H1 (cell line): ENCODE measurements around the gene NID2. TPM values are rescaled to one million over a fixed set of nuclear protein-coding genes. Genes with fewer than 3 reads are reported as not detected.

ENCODE experiments used
- CTCF ChIA-PET: fragments of 300-600 bp; sonication (Branson Sonifier 250); formaldehyde crosslinking; loops from one replicate; lab custom pipeline; 2021; ENCODE audit not compliant: partially characterized antibody; lab: Charles Lee
- POLR2A ChIA-PET: fragments of 300-600 bp; sonication (Branson Sonifier 250); formaldehyde crosslinking; loops from one replicate; lab custom pipeline; 2021; ENCODE audit warnings: inconsistent platforms; ENCODE audit not compliant: partially characterized antibody; lab: Charles Lee
- DNase-seq, 2 experiments: peaks; one replicate each; pipeline versions ENCODE4 v3.0.0 to v3.0.0-alpha.2; 2010 to 2022; ENCODE audit warnings: low spot score in 2 of 2, low read depth in 1 of 2, mixed read lengths in 1 of 2
- FAIRE-seq: peaks from 2 replicates; lab custom pipeline; 2011; peaks lifted over from hg19 to GRCh38; lab: Jason Lieb, UNC
- H2AFZ ChIP-seq: 2 replicates; pipeline ENCODE4 v1.8.1; 2012; ENCODE audit warnings: low read length, inconsistent platforms
- H2AK5ac ChIP-seq: 2 replicates; pipeline ENCODE4 v1.6.1; 2013; ENCODE audit warnings: low read depth, low read length
- H2BK120ac ChIP-seq: replicated peaks from 2 replicates; pipeline ENCODE3; 2013; ENCODE audit warnings: low read depth, low read length, inconsistent platforms
- H2BK12ac ChIP-seq: 2 replicates; pipeline ENCODE4 v1.6.1; 2013; ENCODE audit warnings: low read depth, low read length
- H2BK15ac ChIP-seq: 2 replicates; pipeline ENCODE4 v1.6.1; 2013; ENCODE audit warnings: low read length
- H2BK20ac ChIP-seq: 2 replicates; pipeline ENCODE4 v1.6.1; 2013; ENCODE audit warnings: low read length
- H2BK5ac ChIP-seq: 2 replicates; pipeline ENCODE4 v1.6.1; 2013; ENCODE audit warnings: low read depth, low read length
- H3K14ac ChIP-seq: 2 replicates; pipeline ENCODE4 v1.6.1; 2013; ENCODE audit warnings: inconsistent platforms; ENCODE audit not compliant: insufficient read length
- H3K18ac ChIP-seq: 2 replicates; pipeline ENCODE4 v1.6.1; 2013; ENCODE audit warnings: low read length; ENCODE audit errors: extremely low read depth
- H3K23ac ChIP-seq: 2 replicates; pipeline ENCODE4 v1.6.1; 2013; ENCODE audit warnings: inconsistent platforms; ENCODE audit not compliant: insufficient read length
- H3K23me2 ChIP-seq: 2 replicates; pipeline ENCODE4 v1.6.1; 2013; ENCODE audit warnings: low read depth, low read length
- H3K27ac ChIP-seq: 2 replicates; pipeline ENCODE4 v1.6.1; 2011; ENCODE audit warnings: low read depth, low read length, inconsistent platforms
- H3K27me3 ChIP-seq, 4 experiments: replicated peaks in 1 of 4; 1 replicate in 1 of 4; 2 replicates in 3 of 4; pipeline versions ENCODE4 v1.6.1 to v1.8.1; 2011 to 2013; ENCODE audit warnings: low read length in 3 of 4, mild to moderate bottlenecking in 3 of 4, inconsistent platforms in 2 of 4, mixed read lengths in 2 of 4, moderate library complexity in 1 of 4; ENCODE audit not compliant: control insufficient read depth in 3 of 4, insufficient read depth in 3 of 4; ENCODE audit errors: extremely low read depth in 1 of 4
- H3K36me3 ChIP-seq, 4 experiments: 2 replicates each; pipeline versions ENCODE4 v1.6.1 to v1.8.1; 2011 to 2013; ENCODE audit warnings: mild to moderate bottlenecking in 4 of 4, low read length in 3 of 4, moderate library complexity in 2 of 4, control low read depth in 1 of 4, inconsistent platforms in 1 of 4; ENCODE audit not compliant: insufficient read depth in 4 of 4, control insufficient read depth in 2 of 4
- H3K4ac ChIP-seq: replicated peaks from 2 replicates; pipeline ENCODE3; 2013; ENCODE audit warnings: low read length, low read depth, mixed read lengths, inconsistent platforms; ENCODE audit not compliant: insufficient read length
- H3K4me1 ChIP-seq, 4 experiments: replicated peaks in 1 of 4; 1 replicate in 1 of 4; 2 replicates in 3 of 4; pipeline versions ENCODE4 v1.6.1 to v1.8.1; 2011 to 2013; ENCODE audit warnings: low read length in 3 of 4, inconsistent platforms in 2 of 4, mixed read lengths in 1 of 4; ENCODE audit not compliant: insufficient read depth in 4 of 4, control insufficient read depth in 3 of 4
- H3K4me2 ChIP-seq, 2 experiments: 2 replicates each; pipeline versions ENCODE4 v1.6.1 to v1.8.1; 2011 to 2013; ENCODE audit warnings: low read depth in 2 of 2, low read length in 2 of 2, control low read depth in 1 of 2, inconsistent platforms in 1 of 2, mild to moderate bottlenecking in 1 of 2; ENCODE audit not compliant: insufficient read depth in 1 of 2
- H3K4me3 ChIP-seq, 4 experiments: fragments of 200-600, 300-600 bp in 1 of 4; sonication (generic), shearing (Covaris generic), sonication (Bioruptor Twin) in 1 of 4; 2 replicates each; pipeline versions ENCODE4 v1.5.1 to v1.8.1; 2011 to 2016; ENCODE audit warnings: low read length in 4 of 4, low read depth in 3 of 4, control low read depth in 2 of 4, inconsistent platforms in 2 of 4, mild to moderate bottlenecking in 2 of 4, mixed read lengths in 1 of 4, moderate library complexity in 1 of 4; ENCODE audit not compliant: insufficient read depth in 2 of 4; ENCODE audit errors: extremely low read depth in 1 of 4
- H3K56ac ChIP-seq: replicated peaks from 2 replicates; pipeline ENCODE3; 2013; ENCODE audit warnings: low read depth, mild to moderate bottlenecking, mixed read lengths, low read length, inconsistent platforms; ENCODE audit not compliant: insufficient read length
- H3K79me1 ChIP-seq: 2 replicates; pipeline ENCODE4 v1.6.1; 2013; ENCODE audit warnings: low read depth, low read length, control low read depth
- H3K79me2 ChIP-seq, 2 experiments: 2 replicates each; pipeline versions ENCODE4 v1.6.1 to v1.8.1; 2012 to 2013; ENCODE audit warnings: low read length in 2 of 2, mild to moderate bottlenecking in 2 of 2, inconsistent platforms in 1 of 2; ENCODE audit not compliant: insufficient read depth in 2 of 2, control insufficient read depth in 1 of 2
- H3K9ac ChIP-seq, 4 experiments: replicated peaks in 1 of 4; 1 replicate in 1 of 4; 2 replicates in 3 of 4; pipeline versions ENCODE4 v1.6.1 to v1.8.1; 2011 to 2013; ENCODE audit warnings: low read depth in 3 of 4, low read length in 3 of 4, control low read depth in 2 of 4, mild to moderate bottlenecking in 2 of 4, moderate library complexity in 2 of 4, inconsistent platforms in 1 of 4; ENCODE audit errors: extremely low read depth in 1 of 4
- H3K9me3 ChIP-seq, 2 experiments: 2 replicates each; pipeline versions ENCODE4 v1.6.1 to v1.8.1; 2012 to 2013; ENCODE audit warnings: mild to moderate bottlenecking in 2 of 2, moderate library complexity in 2 of 2, control low read depth in 1 of 2, inconsistent platforms in 1 of 2, low read depth in 1 of 2, low read length in 1 of 2, mixed read lengths in 1 of 2; ENCODE audit not compliant: insufficient read depth in 2 of 2
- H4K20me1 ChIP-seq, 2 experiments: replicated peaks in 1 of 2; 2 replicates each; pipeline versions ENCODE3 to v1.8.1; 2011 to 2013; ENCODE audit warnings: inconsistent platforms in 2 of 2, low read length in 2 of 2, mild to moderate bottlenecking in 1 of 2; ENCODE audit not compliant: insufficient read depth in 2 of 2, control insufficient read depth in 1 of 2
- H4K5ac ChIP-seq: 2 replicates; pipeline ENCODE4 v1.6.1; 2013; ENCODE audit warnings: low read length, low read depth, mixed read lengths, inconsistent platforms; ENCODE audit not compliant: insufficient read length
- H4K8ac ChIP-seq: 2 replicates; pipeline ENCODE4 v1.8.0; 2013; ENCODE audit warnings: mild to moderate bottlenecking, moderate library complexity, low read length, inconsistent platforms; ENCODE audit not compliant: insufficient read depth; ENCODE audit errors: extremely low read depth
- H4K91ac ChIP-seq: replicated peaks from 2 replicates; pipeline ENCODE3; 2013; ENCODE audit warnings: low read length, mixed read lengths, inconsistent platforms; ENCODE audit not compliant: insufficient read length
- CBX8 ChIP-seq: fragments of 300-800, 300-1000 bp; sonication (generic); IDR thresholded peaks from 2 replicates; pipeline ENCODE4 v1.7.1; 2016; ENCODE audit warnings: low read depth, low read length, borderline replicate concordance
- CHD1 ChIP-seq: IDR thresholded peaks from 2 replicates; pipeline ENCODE4 v1.6.1; 2012; ENCODE audit warnings: low read depth, low read length, improper control_type of control experiment
- CTBP2 ChIP-seq: IDR thresholded peaks from 2 replicates; pipeline ENCODE4 v1.7.0; 2011; ENCODE audit warnings: borderline replicate concordance, mild to moderate bottlenecking, moderate library complexity, mixed read lengths, low read length; ENCODE audit not compliant: insufficient read depth, insufficient read length
- CTCF ChIP-seq, 3 experiments: IDR thresholded peaks; 1 replicate in 2 of 3; 2 replicates in 1 of 3; pipeline versions ENCODE4 v1.5.1 to v1.6.1; 2011; ENCODE audit warnings: low read length in 3 of 3, mild to moderate bottlenecking in 3 of 3, inconsistent platforms in 2 of 3, low read depth in 1 of 3, moderate library complexity in 1 of 3; ENCODE audit not compliant: insufficient read depth in 1 of 3; ENCODE audit errors: control extremely low read depth in 1 of 3
- EP300 ChIP-seq, 2 experiments: IDR thresholded peaks; 1 replicate in 1 of 2; 2 replicates in 1 of 2; pipeline ENCODE4 v1.6.1; 2011 to 2012; ENCODE audit warnings: low read depth in 2 of 2, low read length in 2 of 2, mild to moderate bottlenecking in 2 of 2, borderline replicate concordance in 1 of 2, inconsistent platforms in 1 of 2, moderate library complexity in 1 of 2
- GABPA ChIP-seq: IDR thresholded peaks from 2 replicates; pipeline ENCODE4 v1.6.1; 2011; ENCODE audit warnings: mild to moderate bottlenecking, low read length, moderate library complexity, borderline replicate concordance; ENCODE audit not compliant: insufficient read depth
- HDAC2 ChIP-seq, 2 experiments: fragments of 300-600 bp in 1 of 2; sonication (generic) in 1 of 2; IDR thresholded peaks; 2 replicates each; pipeline ENCODE4 v1.6.1; 2011 to 2012; ENCODE audit warnings: low read depth in 2 of 2, low read length in 2 of 2, mild to moderate bottlenecking in 2 of 2, moderate library complexity in 2 of 2, borderline replicate concordance in 1 of 2, inconsistent platforms in 1 of 2
- KDM1A ChIP-seq: fragments of 200-600, 300-600 bp; sonication (generic); IDR thresholded peaks from 2 replicates; pipeline ENCODE4 v1.7.1; 2016; ENCODE audit warnings: mild to moderate bottlenecking, low read length, borderline replicate concordance
- POLR2A ChIP-seq, 2 experiments: IDR thresholded peaks; 1 replicate in 1 of 2; 2 replicates in 1 of 2; pipeline ENCODE4 v1.6.1; 2011; ENCODE audit warnings: low read depth in 2 of 2, low read length in 2 of 2, mild to moderate bottlenecking in 2 of 2; ENCODE audit errors: control extremely low read depth in 1 of 2
- POLR2AphosphoS5 ChIP-seq: IDR thresholded peaks from 2 replicates; pipeline ENCODE4 v1.6.1; 2011; ENCODE audit warnings: low read depth, low read length
- SIRT6 ChIP-seq: IDR thresholded peaks from one replicate; pipeline ENCODE4 v1.7.1; 2012; ENCODE audit warnings: low read length, inconsistent platforms
- SIX5 ChIP-seq: IDR thresholded peaks from 2 replicates; pipeline ENCODE4 v1.6.1; 2011; ENCODE audit warnings: mild to moderate bottlenecking, low read depth, low read length
- WGBS, 2 experiments: shearing (Covaris generic) in 1 of 2; methylation state at CpG; one replicate each; pipeline versions ENCODE4 v1.1.6 to v1.1.7; 2013 to 2015; ENCODE audit warnings: low lambda C conversion rate in 2 of 2, mixed read lengths in 2 of 2, inconsistent platforms in 1 of 2, low coverage in 1 of 2, missing lambda C conversion rate in 1 of 2; ENCODE audit not compliant: insufficient replicate concordance in 2 of 2, insufficient coverage in 1 of 2, insufficient read length in 1 of 2; ENCODE audit errors: extremely low coverage in 1 of 2, missing lambda C conversion rate in 1 of 2; 5-methylcytosine and 5-hydroxymethylcytosine counted together
- polyA plus RNA-seq, 7 experiments: library from polyadenylated mRNA; depleted of rRNA in 3 of 7; stranded (reverse) in 5 of 7; unstranded in 2 of 7; fragments of >200 nt in 5 of 7; fragments of 200-250 nt in 2 of 7; gene quantifications; 1 replicate in 5 of 7; 2 replicates in 1 of 7; 4 replicates in 1 of 7; pipeline versions ENCODE4 v1.2.1 to v1.2.3, GENCODE V29; 2011 to 2013; ENCODE audit warnings: missing spikeins in 2 of 7, mixed read lengths in 2 of 7
- total RNA-seq: library from RNA; stranded (reverse); fragmentation: NEBNext Ultra II Directional; extraction: Animal tissue kit (Norgen Biotek cat#: 25700); gene quantifications from 2 replicates; pipeline ENCODE4 v1.2.1, GENCODE V29; 2021

NID2 gene
- total and polyA plus RNA-seq, 2 of the 8 experiments (the other 6 are each of a cell fraction or from before 2014, with no cell fraction given): 6.1 to 12.6 TPM

DNA sequence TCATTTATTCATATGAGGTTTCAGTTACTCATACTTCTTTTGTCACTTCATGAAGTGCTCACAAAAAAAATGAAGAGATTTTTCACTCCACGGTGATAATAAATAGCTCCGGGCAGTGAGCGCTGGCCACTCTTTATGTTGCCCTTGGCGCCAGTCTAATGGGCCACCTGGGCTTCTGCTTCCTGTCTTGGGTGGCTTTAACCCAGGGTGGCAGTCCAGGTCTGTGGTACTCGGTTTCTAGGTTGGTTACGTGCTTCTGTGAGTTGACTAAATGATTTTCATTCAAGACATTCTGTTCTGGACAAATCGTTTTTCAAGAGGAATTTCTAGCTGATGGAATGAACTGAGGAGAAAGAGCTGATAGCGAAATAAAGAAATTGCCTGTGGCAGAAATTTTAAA lies 34.6 kb upstream of the NID2 start:
- Histone ChIP-seq H3K4ac (no peak overlapping the region), H3K27me3 (no peaks in the 10 kb centered on the region), H3K4me1 (no peaks in the 10 kb centered on the region), H3K18ac (no peak overlapping the region), H3K79me2 (no peaks in the 10 kb centered on the region), H3K23me2 (no peaks in the 10 kb centered on the region), H2BK12ac (no peak overlapping the region), H3K23ac (no peak overlapping the region), H3K9me3 (no peaks in the 10 kb centered on the region), H3K79me1 (no peaks in the 10 kb centered on the region), H2BK5ac (no peak overlapping the region), H2BK120ac (no peak overlapping the region), H3K14ac (no peak overlapping the region), H4K91ac (no peak overlapping the region), H3K36me3 (no peaks in the 10 kb centered on the region), H3K4me3 (no peak overlapping the region), H2AK5ac (no peak overlapping the region), H2BK15ac (no peak overlapping the region), H2BK20ac (no peak overlapping the region), H3K27ac (no peak overlapping the region), H4K8ac (no peak overlapping the region), H3K56ac (no peak overlapping the region), H3K4me2 (no peak overlapping the region), H4K5ac (no peak overlapping the region), H3K9ac (no peak overlapping the region), H2AFZ (no peak overlapping the region), H4K20me1 (no peaks in the 10 kb centered on the region)
- POLR2A ChIA-PET: interaction anchor here (1.4 kb wide), 1 partner anchor 15 kb away, joined by 3 read pairs; no protein-coding TSS in a partner anchor
- WGBS, 2 experiments: 86% methylated on average over 8 of the region's 8 CpGs; no CpG with 5 or more reads in 1 of the 2 experiments
- FAIRE-seq (no peak), DNase-seq (no peak)
- CTCF ChIA-PET: interaction anchor here (0.6 to 1.1 kb wide), 3 partner anchors 13 to 59 kb away, joined by 3 to 4 read pairs (median 3); no protein-coding TSS in a partner anchor
- TF ChIP-seq CBX8 (no peak), POLR2AphosphoS5 (no peak), CTCF (IDR thresholded peaks at IDR 0.05; ENCODE audit: control extremely low read depth in 1 of 3, insufficient read depth in 1 of 3, low read depth in 1 of 3, low read length in 3 of 3) (no peak), CTBP2 (no peak), GABPA (no peak), POLR2A (IDR thresholded peaks at IDR 0.05; ENCODE audit: control extremely low read depth in 1 of 2, low read depth in 2 of 2, low read length in 2 of 2) (no peak), HDAC2 (IDR thresholded peaks at IDR 0.05; ENCODE audit: borderline replicate concordance in 1 of 2, low read depth in 2 of 2, low read length in 2 of 2) (no peak), SIX5 (no peak), CHD1 (no peak), KDM1A (no peak), EP300 (IDR thresholded peaks at IDR 0.05; ENCODE audit: borderline replicate concordance in 1 of 2, low read depth in 2 of 2, low read length in 2 of 2) (no peak), SIRT6 (no peak)
